SK-N-SH treated with all-trans-retinoic acid at 6 μM for 48 hours (cell line): ENCODE results near the gene SRRM3.
A peak's percentile ranks its signal among the peaks of the same experiment; 100 is the strongest.

ENCODE experiments used
- ATAC-seq: fragments of 200-7000 bp; cut with Tn5 transposase; 3 replicates; pipeline ENCODE4 v1.9.1; 2020; ENCODE audit warnings: mild to moderate bottlenecking, moderate library complexity
- ARNTL ChIP-seq: fragments of 450-650 bp; formaldehyde crosslinking; IDR thresholded peaks from 2 replicates; pipeline ENCODE4 v1.5.0; 2020; ENCODE audit warnings: low read depth, mild to moderate bottlenecking, moderate library complexity, borderline replicate concordance
- BACH2 ChIP-seq: fragments of 250-450 bp; sonication (Bioruptor Pico); IDR thresholded peaks from 2 replicates; pipeline ENCODE4 v1.9.0; 2021; ENCODE audit warnings: mild to moderate bottlenecking, borderline replicate concordance
- CSDC2 ChIP-seq: fragments of 250-450 bp; sonication (Bioruptor Pico); IDR thresholded peaks from 2 replicates; pipeline ENCODE4 v1.5.0; 2020; ENCODE audit warnings: mild to moderate bottlenecking, moderate library complexity
- CSRNP3 ChIP-seq: fragments of 250-450 bp; sonication (Bioruptor Pico); IDR thresholded peaks from 2 replicates; pipeline ENCODE4 v1.5.1; 2021; ENCODE audit warnings: mild to moderate bottlenecking, moderate library complexity
- ESRRG ChIP-seq: fragments of 250-450 bp; sonication (Bioruptor Pico); IDR thresholded peaks from 2 replicates; pipeline ENCODE4 v1.6.1; 2021; ENCODE audit warnings: mild to moderate bottlenecking
- GLIS3 ChIP-seq: fragments of 250-450 bp; sonication (Bioruptor Pico); IDR thresholded peaks from 2 replicates; pipeline ENCODE4 v1.5.0; 2020; ENCODE audit warnings: mild to moderate bottlenecking, moderate library complexity
- RARB ChIP-seq: fragments of 250-450 bp; sonication (Bioruptor Pico); IDR thresholded peaks from 2 replicates; pipeline ENCODE4 v1.8.0; 2021; ENCODE audit warnings: mild to moderate bottlenecking, moderate library complexity
- SNAI2 ChIP-seq: fragments of 250-450 bp; sonication (Bioruptor Pico); IDR thresholded peaks from 2 replicates; pipeline ENCODE4 v1.5.0; 2020; ENCODE audit warnings: mild to moderate bottlenecking, moderate library complexity
- TCF4 ChIP-seq: fragments of 250-450 bp; sonication (Bioruptor Pico); IDR thresholded peaks from 2 replicates; pipeline ENCODE4 v1.8.0; 2021; ENCODE audit warnings: mild to moderate bottlenecking, moderate library complexity, borderline replicate concordance
- ZC3H10 ChIP-seq: fragments of 250-450 bp; sonication (Bioruptor Pico); IDR thresholded peaks from 2 replicates; pipeline ENCODE4 v1.5.1; 2021; ENCODE audit warnings: mild to moderate bottlenecking, moderate library complexity
- ZFP3 ChIP-seq: fragments of 250-450 bp; sonication (Bioruptor Pico); IDR thresholded peaks from 2 replicates; pipeline ENCODE4 v1.5.0; 2020; ENCODE audit warnings: mild to moderate bottlenecking, moderate library complexity
- ZFP30 ChIP-seq: fragments of 450-650 bp; formaldehyde crosslinking; IDR thresholded peaks from 2 replicates; pipeline ENCODE4 v1.5.0; 2022; ENCODE audit warnings: mild to moderate bottlenecking, moderate library complexity
- ZNF565 ChIP-seq: fragments of 450-650 bp; formaldehyde crosslinking; conservative IDR thresholded peaks from 2 replicates; pipeline ENCODE4 v1.5.0; 2020; ENCODE audit warnings: low read depth, mild to moderate bottlenecking, moderate library complexity
- ZNF70 ChIP-seq: fragments of 450-650 bp; formaldehyde crosslinking; IDR thresholded peaks from 2 replicates; pipeline ENCODE4 v1.5.0; 2020; ENCODE audit warnings: mild to moderate bottlenecking, moderate library complexity
- TF ChIP-seq, protein P1 (sequence below): fragments of 250-450 bp; sonication (Bioruptor Pico); IDR thresholded peaks from 2 replicates; pipeline ENCODE4 v1.8.0; 2020; ENCODE audit warnings: mild to moderate bottlenecking, moderate library complexity, borderline replicate concordance
- TF ChIP-seq, protein P2 (sequence below): fragments of 250-450 bp; sonication (Bioruptor Pico); IDR thresholded peaks from 2 replicates; pipeline ENCODE4 v1.8.0; 2021; ENCODE audit warnings: low read depth, mild to moderate bottlenecking, moderate library complexity, borderline replicate concordance
- TF ChIP-seq, protein P3 (sequence below): fragments of 250-450 bp; sonication (Bioruptor Pico); IDR thresholded peaks from 2 replicates; pipeline ENCODE4 v1.5.0; 2020; ENCODE audit warnings: mild to moderate bottlenecking, moderate library complexity
- TF ChIP-seq, protein P4 (sequence below): fragments of 250-450 bp; sonication (Bioruptor Pico); IDR thresholded peaks from 2 replicates; pipeline ENCODE4 v1.5.1; 2020; ENCODE audit warnings: low read depth, mild to moderate bottlenecking, moderate library complexity

Gene SRRM3

GRCh38 chr7:76216381-76217082, 14.8 kb downstream of the SRRM3 start:
- TF ChIP-seq BACH2 (CRISPR knock-in tag): no peak
- no peak for TF ChIP-seq ESRRG (CRISPR knock-in tag)
- TF ChIP-seq, protein P1, sequence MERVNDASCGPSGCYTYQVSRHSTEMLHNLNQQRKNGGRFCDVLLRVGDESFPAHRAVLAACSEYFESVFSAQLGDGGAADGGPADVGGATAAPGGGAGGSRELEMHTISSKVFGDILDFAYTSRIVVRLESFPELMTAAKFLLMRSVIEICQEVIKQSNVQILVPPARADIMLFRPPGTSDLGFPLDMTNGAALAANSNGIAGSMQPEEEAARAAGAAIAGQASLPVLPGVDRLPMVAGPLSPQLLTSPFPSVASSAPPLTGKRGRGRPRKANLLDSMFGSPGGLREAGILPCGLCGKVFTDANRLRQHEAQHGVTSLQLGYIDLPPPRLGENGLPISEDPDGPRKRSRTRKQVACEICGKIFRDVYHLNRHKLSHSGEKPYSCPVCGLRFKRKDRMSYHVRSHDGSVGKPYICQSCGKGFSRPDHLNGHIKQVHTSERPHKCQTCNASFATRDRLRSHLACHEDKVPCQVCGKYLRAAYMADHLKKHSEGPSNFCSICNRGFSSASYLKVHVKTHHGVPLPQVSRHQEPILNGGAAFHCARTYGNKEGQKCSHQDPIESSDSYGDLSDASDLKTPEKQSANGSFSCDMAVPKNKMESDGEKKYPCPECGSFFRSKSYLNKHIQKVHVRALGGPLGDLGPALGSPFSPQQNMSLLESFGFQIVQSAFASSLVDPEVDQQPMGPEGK (CRISPR knock-in tag): no peak
- no peak for TF ChIP-seq TCF4
- TF ChIP-seq ZNF565 (CRISPR knock-in tag): no peak
- TF ChIP-seq, protein P2, sequence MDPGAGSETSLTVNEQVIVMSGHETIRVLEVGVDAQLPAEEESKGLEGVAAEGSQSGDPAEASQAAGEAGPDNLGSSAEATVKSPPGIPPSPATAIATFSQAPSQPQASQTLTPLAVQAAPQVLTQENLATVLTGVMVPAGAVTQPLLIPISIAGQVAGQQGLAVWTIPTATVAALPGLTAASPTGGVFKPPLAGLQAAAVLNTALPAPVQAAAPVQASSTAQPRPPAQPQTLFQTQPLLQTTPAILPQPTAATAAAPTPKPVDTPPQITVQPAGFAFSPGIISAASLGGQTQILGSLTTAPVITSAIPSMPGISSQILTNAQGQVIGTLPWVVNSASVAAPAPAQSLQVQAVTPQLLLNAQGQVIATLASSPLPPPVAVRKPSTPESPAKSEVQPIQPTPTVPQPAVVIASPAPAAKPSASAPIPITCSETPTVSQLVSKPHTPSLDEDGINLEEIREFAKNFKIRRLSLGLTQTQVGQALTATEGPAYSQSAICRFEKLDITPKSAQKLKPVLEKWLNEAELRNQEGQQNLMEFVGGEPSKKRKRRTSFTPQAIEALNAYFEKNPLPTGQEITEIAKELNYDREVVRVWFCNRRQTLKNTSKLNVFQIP (CRISPR knock-in tag): no peak
- no peak for TF ChIP-seq ZFP30
- TF ChIP-seq, protein P3, sequence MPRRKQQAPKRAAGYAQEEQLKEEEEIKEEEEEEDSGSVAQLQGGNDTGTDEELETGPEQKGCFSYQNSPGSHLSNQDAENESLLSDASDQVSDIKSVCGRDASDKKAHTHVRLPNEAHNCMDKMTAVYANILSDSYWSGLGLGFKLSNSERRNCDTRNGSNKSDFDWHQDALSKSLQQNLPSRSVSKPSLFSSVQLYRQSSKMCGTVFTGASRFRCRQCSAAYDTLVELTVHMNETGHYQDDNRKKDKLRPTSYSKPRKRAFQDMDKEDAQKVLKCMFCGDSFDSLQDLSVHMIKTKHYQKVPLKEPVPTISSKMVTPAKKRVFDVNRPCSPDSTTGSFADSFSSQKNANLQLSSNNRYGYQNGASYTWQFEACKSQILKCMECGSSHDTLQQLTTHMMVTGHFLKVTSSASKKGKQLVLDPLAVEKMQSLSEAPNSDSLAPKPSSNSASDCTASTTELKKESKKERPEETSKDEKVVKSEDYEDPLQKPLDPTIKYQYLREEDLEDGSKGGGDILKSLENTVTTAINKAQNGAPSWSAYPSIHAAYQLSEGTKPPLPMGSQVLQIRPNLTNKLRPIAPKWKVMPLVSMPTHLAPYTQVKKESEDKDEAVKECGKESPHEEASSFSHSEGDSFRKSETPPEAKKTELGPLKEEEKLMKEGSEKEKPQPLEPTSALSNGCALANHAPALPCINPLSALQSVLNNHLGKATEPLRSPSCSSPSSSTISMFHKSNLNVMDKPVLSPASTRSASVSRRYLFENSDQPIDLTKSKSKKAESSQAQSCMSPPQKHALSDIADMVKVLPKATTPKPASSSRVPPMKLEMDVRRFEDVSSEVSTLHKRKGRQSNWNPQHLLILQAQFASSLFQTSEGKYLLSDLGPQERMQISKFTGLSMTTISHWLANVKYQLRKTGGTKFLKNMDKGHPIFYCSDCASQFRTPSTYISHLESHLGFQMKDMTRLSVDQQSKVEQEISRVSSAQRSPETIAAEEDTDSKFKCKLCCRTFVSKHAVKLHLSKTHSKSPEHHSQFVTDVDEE (CRISPR knock-in tag): no peak
- no peak for ATAC-seq

DNA sequence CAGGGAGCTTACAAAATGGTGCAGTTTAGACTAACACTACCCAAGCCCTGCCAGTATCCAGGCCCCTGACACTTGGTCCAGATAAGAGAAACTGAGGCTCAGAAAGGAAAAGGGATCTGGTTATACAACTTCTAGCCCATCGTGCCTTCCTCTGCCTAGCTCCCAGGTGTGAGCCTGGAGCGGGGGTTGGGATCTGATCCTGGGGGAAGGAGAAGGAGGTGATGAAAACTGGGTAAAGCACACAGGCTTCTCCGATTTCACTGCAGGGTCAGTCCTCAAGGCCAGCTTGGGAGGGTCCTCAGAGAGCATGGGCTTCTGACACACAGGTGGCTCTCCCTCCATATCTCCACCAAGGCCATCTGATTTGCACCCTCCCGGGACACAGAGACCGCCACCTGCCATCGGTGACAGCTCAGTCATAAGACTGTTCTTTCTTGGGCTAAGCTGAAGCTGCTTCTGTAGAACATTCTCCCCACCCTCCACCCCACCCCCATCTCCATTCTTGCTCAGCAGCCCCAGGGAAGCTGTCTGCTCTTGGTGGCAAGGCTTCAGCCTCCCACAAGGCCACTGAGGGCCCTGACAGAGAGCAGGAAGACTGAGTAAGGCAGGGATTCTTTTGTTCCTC, 16.4 kb downstream of the SRRM3 start:
- TF ChIP-seq BACH2 (CRISPR knock-in tag) (no peak), SNAI2 (CRISPR knock-in tag) (no peak), CSRNP3 (CRISPR knock-in tag) (no peak), ZC3H10 (CRISPR knock-in tag) (no peak), CSDC2 (CRISPR knock-in tag) (no peak), ZFP3 (CRISPR knock-in tag) (no peak)
- TF ChIP-seq, protein P2 (CRISPR knock-in tag): no peak
- ATAC-seq: no peak

DNA sequence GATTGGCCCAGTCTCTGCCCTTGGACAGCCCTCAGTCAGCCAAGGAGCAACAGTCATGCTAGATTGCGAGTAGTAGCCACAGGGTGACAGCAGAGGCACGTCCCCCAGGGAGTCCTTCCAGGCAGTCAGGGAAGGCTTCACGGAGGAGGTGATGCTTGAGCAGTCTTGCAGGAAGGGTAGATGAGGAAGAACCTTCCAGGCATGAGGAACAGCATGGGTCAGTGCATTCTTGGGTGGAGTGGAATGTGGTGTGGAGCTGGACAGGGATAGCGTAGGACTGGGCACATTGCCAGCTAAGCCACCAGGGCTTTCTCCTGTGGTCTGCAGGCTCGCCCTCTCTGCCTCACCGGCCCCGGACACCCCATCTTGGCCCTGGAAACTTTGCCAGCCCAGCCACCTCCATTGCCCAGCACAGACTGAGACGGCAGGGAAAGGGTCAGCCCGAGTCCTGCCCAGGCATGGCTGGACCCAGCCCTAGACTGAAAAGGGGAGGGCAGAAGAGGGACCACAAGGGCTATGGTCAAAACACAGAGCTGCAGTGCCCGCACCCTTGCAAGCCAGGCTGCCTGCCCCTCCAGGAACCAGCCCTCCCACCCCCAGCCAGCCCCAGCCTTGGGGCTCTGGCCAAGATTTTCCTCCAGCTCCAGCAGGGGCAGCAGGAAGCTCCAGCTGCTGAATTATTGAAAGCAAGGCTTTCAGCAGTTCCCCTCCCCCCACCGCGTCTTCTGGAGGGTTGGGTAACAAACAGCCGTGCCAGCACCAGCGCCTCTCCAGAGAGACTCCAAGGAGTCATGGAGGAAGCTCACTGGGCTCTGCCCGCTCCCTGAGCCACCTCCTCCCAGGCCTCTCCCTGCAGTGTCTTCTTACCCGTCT, 18.7 kb downstream of the SRRM3 start:
- TF ChIP-seq ZNF70: peak; percentile 44; the same call in 1 of the 2 replicates
- 0 out of 2 replicates have a peak, but pooled peaks have one; percentile 21 for TF ChIP-seq ZFP3 (CRISPR knock-in tag)
- TF ChIP-seq TCF4: no peak
- peak; percentile 59 for ATAC-seq

- ATAC-seq: no peak
- TF ChIP-seq ARNTL (CRISPR knock-in tag) (no peak), ZFP3 (CRISPR knock-in tag) (no peak), BACH2 (CRISPR knock-in tag) (no peak), GLIS3 (CRISPR knock-in tag) (no peak), ESRRG (CRISPR knock-in tag) (no peak), SNAI2 (CRISPR knock-in tag) (no peak), RARB (CRISPR knock-in tag) (no peak), ZNF565 (CRISPR knock-in tag) (no peak), CSDC2 (CRISPR knock-in tag) (no peak)
- TF ChIP-seq, protein P4, sequence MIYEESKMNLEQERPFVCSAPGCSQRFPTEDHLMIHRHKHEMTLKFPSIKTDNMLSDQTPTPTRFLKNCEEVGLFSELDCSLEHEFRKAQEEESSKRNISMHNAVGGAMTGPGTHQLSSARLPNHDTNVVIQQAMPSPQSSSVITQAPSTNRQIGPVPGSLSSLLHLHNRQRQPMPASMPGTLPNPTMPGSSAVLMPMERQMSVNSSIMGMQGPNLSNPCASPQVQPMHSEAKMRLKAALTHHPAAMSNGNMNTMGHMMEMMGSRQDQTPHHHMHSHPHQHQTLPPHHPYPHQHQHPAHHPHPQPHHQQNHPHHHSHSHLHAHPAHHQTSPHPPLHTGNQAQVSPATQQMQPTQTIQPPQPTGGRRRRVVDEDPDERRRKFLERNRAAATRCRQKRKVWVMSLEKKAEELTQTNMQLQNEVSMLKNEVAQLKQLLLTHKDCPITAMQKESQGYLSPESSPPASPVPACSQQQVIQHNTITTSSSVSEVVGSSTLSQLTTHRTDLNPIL: no peak
- TF ChIP-seq, protein P3 (CRISPR knock-in tag): no peak
Measured at GRCh38 chr7:76222333-76222732, 20.6 kb downstream of the SRRM3 start.
